Psoas muscle (tissue), 8 donors: Measurements from ENCODE around the gene SLC38A4. TPM values are rescaled to one million over a fixed set of nuclear protein-coding genes. Genes with fewer than 3 reads are reported as not detected.
A peak's percentile ranks its signal among the peaks of the same experiment; 100 is the strongest.

ENCODE experiments used
- ATAC-seq, 4 donors: fragments of 200-7000 bp; cut with Tn5 transposase; one replicate each; pipeline ENCODE4 v1.9.1; 2020; ENCODE audit warnings: moderate library complexity in 3 of 4, mild to moderate bottlenecking in 2 of 4
- DNase-seq, 2 donors: peaks; one replicate each; pipeline ENCODE4 v3.0.0-alpha.2; 2020
- H3K27ac ChIP-seq: fragments of 200-600 bp; one replicate; pipeline ENCODE4 v1.8.0; 2022
- H3K27me3 ChIP-seq, 3 donors: fragments of 200-600 bp in 1 of 3; one replicate each; pipeline versions ENCODE4 v1.6.1 to v1.8.0; 2013 to 2022; ENCODE audit warnings: low read length in 2 of 3, mild to moderate bottlenecking in 2 of 3, moderate library complexity in 1 of 3; ENCODE audit not compliant: insufficient read depth in 3 of 3
- H3K36me3 ChIP-seq, 2 donors: fragments of 200-600 bp in 1 of 2; one replicate each; pipeline versions ENCODE4 v1.6.1 to v1.8.0; 2013 to 2022; ENCODE audit warnings: low read depth in 1 of 2, mild to moderate bottlenecking in 1 of 2, moderate library complexity in 1 of 2; ENCODE audit not compliant: insufficient read depth in 1 of 2
- H3K4me1 ChIP-seq: fragments of 200-600 bp; one replicate; pipeline ENCODE4 v1.8.0; 2022
- H3K4me3 ChIP-seq: fragments of 200-600 bp; one replicate; pipeline ENCODE4 v1.8.0; 2022; ENCODE audit warnings: mild to moderate bottlenecking
- H3K9me3 ChIP-seq: fragments of 200-600 bp; one replicate; pipeline ENCODE4 v1.8.0; 2022
- WGBS, 3 donors: extraction: QIAGEN DNeasy Blood & Tissue Kit; methylation state at CpG; one replicate each; pipeline versions ENCODE4 v1.1.6 to v1.1.7; 2013; 5-methylcytosine and 5-hydroxymethylcytosine counted together
- intact Hi-C, 2 donors: fragments of 100-400 bp; cut with DNase I; formaldehyde crosslinking; loops; one replicate each; pipeline versions ENCODE4 v1.11.0 to v1.14.2; 2022
- polyA plus RNA-seq, 3 donors: library from polyadenylated mRNA; stranded (reverse); fragments of 200-250 nt; gene quantifications; one replicate each; pipeline ENCODE4 v1.2.3, GENCODE V29; 2013
- total RNA-seq, 4 donors: library from RNA; stranded (reverse); fragmentation: NEBNext Ultra II Directional in 2 of 4; extraction: Animal tissue kit (Norgen Biotek cat#: 25700) in 2 of 4; gene quantifications; one replicate each; pipeline versions ENCODE4 v1.2.1 to v1.2.4, GENCODE V29; 2021 to 2023
- TF ChIP-seq, protein P1 (sequence below): fragments of 200-600 bp; IDR thresholded peaks from one replicate; pipeline ENCODE4 v1.8.0; 2022; ENCODE audit warnings: antibody characterized with exemption
- donor health status: healthy with polysubstance abuse.
- donor health status: DM: no; HTN: no; CAD: no; lungs with moderate emphysema.
- donor health status: Bipolar disorder and iron deficiency.
- donor health status: healthy.
- donor health status: DM: yes; HTN: yes; CAD: no.
- donor health status: DM: no; HTN: no; CAD: no.
- donor health status: DM: no; HTN: no; CAD: no.
- donor health status: DM: yes; HTN: yes; CAD: no.

Gene SLC38A4
- total and polyA plus RNA-seq, 7 donors: 0.31 to 25.6 (median 12.8) TPM

GRCh38 chr12:46830731-46831334 lies 5.0 kb upstream of the SLC38A4 start:
- Histone ChIP-seq H3K4me3 (peak overlapping the region; percentile 74), H3K4me1 (no peaks in the 10 kb centered on the region), H3K27me3 (no peaks in the 10 kb centered on the region), H3K9me3 (no peaks in the 10 kb centered on the region), H3K36me3 (no peaks in the 10 kb centered on the region), H3K27ac (peak overlapping the region; percentile 92)
- peak in 1 of 2 donors; percentile 61 for DNase-seq
- peak; percentile 67 to 74 (median 68) for ATAC-seq
- intact Hi-C loops: loop anchor here in 1 of 2 donors (10.0 kb wide), 1 partner anchor 696 kb away; no protein-coding TSS in a partner anchor
- 5% methylated on average over 28 of the region's 28 CpGs for WGBS, 3 donors
- TF ChIP-seq, protein P1, sequence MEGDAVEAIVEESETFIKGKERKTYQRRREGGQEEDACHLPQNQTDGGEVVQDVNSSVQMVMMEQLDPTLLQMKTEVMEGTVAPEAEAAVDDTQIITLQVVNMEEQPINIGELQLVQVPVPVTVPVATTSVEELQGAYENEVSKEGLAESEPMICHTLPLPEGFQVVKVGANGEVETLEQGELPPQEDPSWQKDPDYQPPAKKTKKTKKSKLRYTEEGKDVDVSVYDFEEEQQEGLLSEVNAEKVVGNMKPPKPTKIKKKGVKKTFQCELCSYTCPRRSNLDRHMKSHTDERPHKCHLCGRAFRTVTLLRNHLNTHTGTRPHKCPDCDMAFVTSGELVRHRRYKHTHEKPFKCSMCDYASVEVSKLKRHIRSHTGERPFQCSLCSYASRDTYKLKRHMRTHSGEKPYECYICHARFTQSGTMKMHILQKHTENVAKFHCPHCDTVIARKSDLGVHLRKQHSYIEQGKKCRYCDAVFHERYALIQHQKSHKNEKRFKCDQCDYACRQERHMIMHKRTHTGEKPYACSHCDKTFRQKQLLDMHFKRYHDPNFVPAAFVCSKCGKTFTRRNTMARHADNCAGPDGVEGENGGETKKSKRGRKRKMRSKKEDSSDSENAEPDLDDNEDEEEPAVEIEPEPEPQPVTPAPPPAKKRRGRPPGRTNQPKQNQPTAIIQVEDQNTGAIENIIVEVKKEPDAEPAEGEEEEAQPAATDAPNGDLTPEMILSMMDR: no peak

DNA sequence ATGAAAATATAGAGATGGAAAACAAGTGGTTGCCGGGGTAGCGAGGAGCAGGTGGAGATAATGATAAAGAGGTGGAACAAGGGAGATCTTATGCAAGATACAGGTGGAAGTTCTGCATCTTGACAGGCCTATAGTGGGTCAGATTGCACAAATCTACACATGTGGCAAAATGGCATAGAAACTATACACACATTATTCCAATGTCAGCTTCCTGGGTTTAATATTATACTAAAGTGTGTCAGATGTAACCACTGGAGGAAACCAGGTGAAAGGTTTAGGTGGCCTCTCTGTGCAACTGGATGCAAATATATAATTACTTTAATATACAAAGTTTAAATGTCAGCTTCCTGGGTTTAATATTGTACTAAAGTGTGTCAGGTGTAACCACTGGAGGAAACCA lies 1.1 kb downstream of the SLC38A4 start:
- 94 to 96% (median 96%) methylated on average over 2 of the region's 2 CpGs for WGBS, 3 donors
- H3K9me3 ChIP-seq: no peaks in the 10 kb centered on the region
- ATAC-seq (no peak), DNase-seq (no peak)
- intact Hi-C loops: loop anchor here in 1 of 2 donors (5.0 kb wide), 1 partner anchor 142 kb away; no protein-coding TSS in a partner anchor
- TF ChIP-seq, protein P1: no peak
- H3K27me3 ChIP-seq: no peaks in the 10 kb centered on the region
- H3K27ac ChIP-seq: no peak overlapping the region
- no peaks in the 10 kb centered on the region for H3K36me3 ChIP-seq
- H3K4me1 ChIP-seq: peaks cover 14% of the 10 kb centered on the region
- H3K4me3 ChIP-seq: peak overlapping the region; percentile 60

DNA sequence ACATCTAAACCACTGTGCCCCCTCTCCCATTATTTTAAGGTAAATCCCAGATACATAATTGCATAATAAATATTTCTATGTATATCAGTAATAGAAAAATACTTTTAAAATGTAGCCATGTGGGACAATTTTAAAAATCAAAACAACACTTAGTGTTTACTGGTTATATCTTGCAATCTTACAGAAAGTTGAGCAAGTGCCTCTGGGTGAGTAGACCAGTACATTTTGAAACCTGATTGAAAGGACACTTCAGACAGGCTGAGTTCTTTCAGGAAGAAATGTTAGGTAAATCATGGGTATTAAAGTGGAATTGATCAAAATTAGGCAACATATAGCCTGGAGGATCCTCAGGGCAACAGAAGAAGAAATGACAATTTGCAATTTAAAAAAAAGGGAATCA lies 7.2 kb downstream of the SLC38A4 start:
- no peak overlapping the region for H3K4me3 ChIP-seq
- no peaks in the 10 kb centered on the region for H3K27me3 ChIP-seq
- no peaks in the 10 kb centered on the region for H3K36me3 ChIP-seq
- intact Hi-C loops: no loop called here
- H3K9me3 ChIP-seq: no peaks in the 10 kb centered on the region
- ATAC-seq (peak in 2 of 4 donors; percentile 72 to 81), DNase-seq (no peak)
- TF ChIP-seq, protein P1: no peak
- no peaks in the 10 kb centered on the region for H3K4me1 ChIP-seq
- H3K27ac ChIP-seq: no peak overlapping the region

- no peaks in the 10 kb centered on the region for H3K9me3 ChIP-seq
- TF ChIP-seq, protein P1: no peak
- WGBS, 3 donors: 45 to 49% (median 46%) methylated on average over 2 of the region's 2 CpGs
These were observed 10.0 kb downstream of the SLC38A4 start for GRCh38 chr12:46815809-46816208.

DNA sequence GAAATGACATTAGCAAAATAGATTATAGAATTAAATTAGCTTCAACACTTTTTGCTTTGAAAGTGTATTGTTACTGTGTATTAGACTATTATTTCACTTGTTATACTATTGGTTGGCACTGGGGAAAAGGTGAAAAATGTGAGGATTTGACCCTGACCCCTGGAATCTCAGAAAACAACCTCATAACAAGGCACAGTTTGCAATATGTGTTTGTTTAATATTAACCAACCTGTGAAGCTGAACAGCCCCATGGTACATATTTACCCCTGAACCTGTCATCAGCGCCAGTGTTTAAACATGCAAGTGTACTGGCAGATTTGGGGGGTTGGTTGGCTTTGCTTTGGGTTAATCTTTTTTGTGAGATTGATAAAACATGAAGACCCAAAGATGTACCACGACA lies 11.7 kb downstream of the SLC38A4 start:
- WGBS, 3 donors: 73 to 88% (median 84%) methylated on average over 2 of the region's 2 CpGs
- intact Hi-C loops: no loop called here
- no peak overlapping the region for H3K27ac ChIP-seq

More at GRCh38 chr12:46815809-46816208, 10.0 kb downstream of the SLC38A4 start:
- intact Hi-C loops: no loop called here
- H3K36me3 ChIP-seq: no peaks in the 10 kb centered on the region
- no peak for ATAC-seq
- H3K4me3 ChIP-seq: no peak overlapping the region
- H3K4me1 ChIP-seq: no peaks in the 10 kb centered on the region
- DNase-seq: no peak
- H3K27ac ChIP-seq: no peak overlapping the region
- H3K27me3 ChIP-seq: no peaks in the 10 kb centered on the region

More for the DNA sequence above, 11.7 kb downstream of the SLC38A4 start:
- Histone ChIP-seq H3K4me3 (no peak overlapping the region), H3K9me3 (no peaks in the 10 kb centered on the region), H3K36me3 (no peaks in the 10 kb centered on the region), H3K4me1 (peaks cover 2% of the 10 kb centered on the region), H3K27me3 (no peaks in the 10 kb centered on the region)
- TF ChIP-seq, protein P1: no peak
- ATAC-seq (no peak), DNase-seq (no peak)
